A549 treated with DMSO at 1 μM for 4 hours (cell line): ENCODE results near the gene PDE6D. TPM values are rescaled to one million over a fixed set of nuclear protein-coding genes. Genes with fewer than 3 reads are reported as not detected.

Source experiments
- total RNA-seq: library from RNA; stranded (reverse); fragments of 200-300 nt; extraction: Qiagen RNA extraction; gene quantifications from 5 replicates; pipeline ENCODE4 v1.2.3, GENCODE V29; 2022; ENCODE audit warnings: low read depth

PDE6D gene
- 19.2 to 24.1 TPM (median 23.8 TPM) in 5 replicates for total RNA-seq

GRCh38 chr2:231780909-231781797 is at the start of gene PDE6D:
TSS of gene PDE6D (minus strand) at chr2:231781282. CDS start at chr2:231781114, 168 bp downstream.

GRCh38 chr2:231786177-231786916 is 5.3 kb upstream of the PDE6D start, which contains the start of gene COPS7B:
TSS of gene COPS7B (plus strand) at chr2:231786445. CDS start at chr2:231788571, 2,126 bp downstream.

GRCh38 chr2:231707927-231708772 is 72.9 kb downstream of the PDE6D start, which contains the start of gene PTMA:
TSS of gene PTMA (plus strand) at chr2:231708525. CDS start at chr2:231708707, 182 bp downstream.

Other genes starting within 250 kb of the PDE6D start
- not detected in 5 replicates for gene TEX44, start 188.4 kb downstream of the PDE6D start, total RNA-seq
- 1,489 to 1,712 TPM (median 1,584 TPM) in 5 replicates for gene PTMA, start 72.8 kb downstream of the PDE6D start, total RNA-seq
- gene COPS7B, start 5.2 kb upstream of the PDE6D start, total RNA-seq: 33.8 to 43.8 TPM (median 41.8 TPM) in 5 replicates
- 0.35 to 0.50 TPM (median 0.37 TPM) in 3 of 5 replicates, not detected in the others for gene NPPC, start 145.1 kb upstream of the PDE6D start, total RNA-seq
- gene DIS3L2, start 180.4 kb upstream of the PDE6D start, total RNA-seq: 11.6 to 16.3 TPM (median 13.9 TPM) in 5 replicates